ENCODE results near the gene TMEM179. TPM values are rescaled to one million over a fixed set of nuclear protein-coding genes. Genes with fewer than 3 reads are reported as not detected.

The TMEM179 gene
- total RNA-seq, 4 donors from 2014 or later, result not detected

Other genes starting within 250 kb of the TMEM179 start
- under 1 TPM in 1 of 4 donors, not detected in 3; 0.98 TPM for gene C14orf180, start 25.0 kb downstream of the TMEM179 start, total RNA-seq
- gene INF2, start 84.8 kb upstream of the TMEM179 start, total RNA-seq, result 100 to 1,000 TPM in 1 of 4 donors, 10 to 100 TPM in 3; 63.8 to 121 (median 83.9) TPM
- gene ADSS1, start 119.5 kb upstream of the TMEM179 start, total RNA-seq, result 1 to 10 TPM; 5.5 to 8.7 (median 7.2) TPM
- gene SIVA1, start 148.4 kb upstream of the TMEM179 start, total RNA-seq, result 100 to 1,000 TPM; 162 to 174 (median 168) TPM
- 10 to 100 TPM; 51.9 to 91.0 (median 88.7) TPM for gene AKT1, start 191.0 kb upstream of the TMEM179 start, total RNA-seq
- gene ZBTB42, start 196.3 kb upstream of the TMEM179 start, total RNA-seq, result 10 to 100 TPM in 2 of 4 donors, 1 to 10 TPM in 2; 1.6 to 11.9 (median 8.6) TPM

Data from lower leg skin (tissue), 4 donors.